Endothelial cell of umbilical vein (primary cell): Measurements from ENCODE around the gene JUND.

Experiments used
- EZH2 ChIP-seq: IDR thresholded peaks from 2 replicates; pipeline ENCODE4 v1.6.1; 2012; ENCODE audit warnings: borderline replicate concordance, low read depth, mild to moderate bottlenecking, moderate library complexity, low read length, inconsistent platforms; ENCODE audit not compliant: severe bottlenecking
- FOS ChIP-seq: IDR thresholded peaks from 2 replicates; pipeline ENCODE4 v1.6.1; 2011; ENCODE audit warnings: mild to moderate bottlenecking, low read length, moderate library complexity, borderline replicate concordance; ENCODE audit not compliant: insufficient read depth
- GATA2 ChIP-seq: IDR thresholded peaks from 2 replicates; pipeline ENCODE4 v1.7.0; 2011; ENCODE audit warnings: low read depth, mild to moderate bottlenecking, moderate library complexity, mixed read lengths, low read length; ENCODE audit not compliant: insufficient read length, insufficient read depth
- JUN ChIP-seq: IDR thresholded peaks from 2 replicates; pipeline ENCODE4 v1.6.1; 2011; ENCODE audit warnings: borderline replicate concordance, low read depth; ENCODE audit not compliant: insufficient read length, insufficient read depth
- MAX ChIP-seq: IDR thresholded peaks from 2 replicates; pipeline ENCODE4 v1.6.1; 2011; ENCODE audit not compliant: insufficient read depth, insufficient read length
- MYC ChIP-seq: IDR thresholded peaks from one replicate; pipeline ENCODE4 v1.6.1; 2011; ENCODE audit warnings: mild to moderate bottlenecking, low read depth, low read length
- POLR2A ChIP-seq: IDR thresholded peaks from 2 replicates; pipeline ENCODE4 v1.6.1; 2012; ENCODE audit warnings: low read depth, mild to moderate bottlenecking, control low read depth, low read length
- POLR2AphosphoS5 ChIP-seq: IDR thresholded peaks from 2 replicates; pipeline ENCODE4 v1.6.1; 2012; ENCODE audit warnings: low read depth, mild to moderate bottlenecking, control low read depth, low read length, moderate library complexity; ENCODE audit not compliant: insufficient read depth
- TF ChIP-seq, protein P1 (sequence below), 2 donors: IDR thresholded peaks; 1 replicate in 1 of 2; 2 replicates in 1 of 2; pipeline ENCODE4 v1.5.1; 2011; ENCODE audit warnings: low read length in 2 of 2, mild to moderate bottlenecking in 2 of 2, moderate library complexity in 2 of 2, control low read depth in 1 of 2, inconsistent platforms in 1 of 2, low read depth in 1 of 2; ENCODE audit not compliant: insufficient read depth in 1 of 2; ENCODE audit errors: extremely low read depth in 1 of 2

DNA sequence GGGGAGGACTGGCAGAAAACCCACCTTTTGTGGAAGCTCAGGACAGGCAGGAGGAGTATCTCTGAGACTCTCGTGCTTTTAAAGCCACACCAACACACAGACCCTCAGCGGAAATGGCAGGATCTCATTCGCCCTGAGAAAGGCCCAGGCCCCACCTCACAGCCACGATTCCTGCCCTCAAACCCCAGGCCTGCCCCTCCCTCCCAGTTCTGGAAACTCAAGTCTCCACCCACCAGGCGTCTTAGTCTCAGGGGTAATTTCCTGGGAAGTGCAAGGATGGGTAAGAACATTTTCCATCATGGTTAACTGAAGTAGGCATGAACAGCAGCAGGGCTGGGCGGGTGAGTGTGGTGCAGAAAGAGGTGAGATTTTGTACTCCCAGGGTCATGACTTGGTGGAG, 47.2 kb downstream of the JUND start:
- TF ChIP-seq, protein P1, sequence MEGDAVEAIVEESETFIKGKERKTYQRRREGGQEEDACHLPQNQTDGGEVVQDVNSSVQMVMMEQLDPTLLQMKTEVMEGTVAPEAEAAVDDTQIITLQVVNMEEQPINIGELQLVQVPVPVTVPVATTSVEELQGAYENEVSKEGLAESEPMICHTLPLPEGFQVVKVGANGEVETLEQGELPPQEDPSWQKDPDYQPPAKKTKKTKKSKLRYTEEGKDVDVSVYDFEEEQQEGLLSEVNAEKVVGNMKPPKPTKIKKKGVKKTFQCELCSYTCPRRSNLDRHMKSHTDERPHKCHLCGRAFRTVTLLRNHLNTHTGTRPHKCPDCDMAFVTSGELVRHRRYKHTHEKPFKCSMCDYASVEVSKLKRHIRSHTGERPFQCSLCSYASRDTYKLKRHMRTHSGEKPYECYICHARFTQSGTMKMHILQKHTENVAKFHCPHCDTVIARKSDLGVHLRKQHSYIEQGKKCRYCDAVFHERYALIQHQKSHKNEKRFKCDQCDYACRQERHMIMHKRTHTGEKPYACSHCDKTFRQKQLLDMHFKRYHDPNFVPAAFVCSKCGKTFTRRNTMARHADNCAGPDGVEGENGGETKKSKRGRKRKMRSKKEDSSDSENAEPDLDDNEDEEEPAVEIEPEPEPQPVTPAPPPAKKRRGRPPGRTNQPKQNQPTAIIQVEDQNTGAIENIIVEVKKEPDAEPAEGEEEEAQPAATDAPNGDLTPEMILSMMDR (IDR thresholded peaks at IDR 0.05; ENCODE audit: extremely low read depth in 1 of 2, insufficient read depth in 1 of 2, low read depth in 1 of 2, low read length in 2 of 2): no peak
- no peak for TF ChIP-seq POLR2A
- TF ChIP-seq EZH2: no peak
- no peak for TF ChIP-seq POLR2AphosphoS5
- no peak for TF ChIP-seq MAX
- no peak for TF ChIP-seq JUN
- no peak for TF ChIP-seq FOS
- no peak for TF ChIP-seq MYC
- TF ChIP-seq GATA2: no peak
